GM21619 (cell line): ENCODE data around the gene TNFRSF21.
"Not testable (repeated sequence)": the region's sequence is repeated elsewhere in the genome, so short reads cannot be mapped to it uniquely, and the experiment has no call there.

Experiments
- ATAC-seq: cut with Tn5 transposase; IDR thresholded peaks from one replicate; pipeline ENCODE4 v1.9.1; 2021; ENCODE audit not compliant: unreplicated experiment

TNFRSF21 gene

DNA sequence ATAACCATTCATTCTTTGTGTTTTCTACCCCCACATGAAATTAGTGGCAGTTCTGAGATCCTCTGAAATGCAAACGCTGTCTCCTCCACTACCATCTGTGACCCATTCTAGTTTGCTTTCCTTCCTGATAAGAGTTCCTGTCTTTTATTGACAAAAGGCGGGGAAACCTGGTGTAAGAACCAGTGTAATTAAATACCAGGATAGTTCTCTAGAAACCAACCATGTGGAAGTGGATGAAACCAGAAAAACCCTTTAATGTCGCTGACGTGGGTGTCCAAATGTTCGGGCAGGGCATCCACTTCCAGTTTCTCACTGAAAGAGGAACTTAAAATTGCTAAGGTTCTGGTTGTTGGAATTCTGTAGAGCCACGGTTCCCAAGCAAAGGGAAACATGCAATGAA, 79.1 kb downstream of the TNFRSF21 start:
- ATAC-seq: no peak

GRCh38 chr6:47229255-47229654, 80.5 kb downstream of the TNFRSF21 start:
- ATAC-seq: no peak

- not testable (repeated sequence) for ATAC-seq
Observed at GRCh38 chr6:47228093-47228492, 81.6 kb downstream of the TNFRSF21 start.

- not testable (repeated sequence) for ATAC-seq
Observed at GRCh38 chr6:47223251-47223650, 86.5 kb downstream of the TNFRSF21 start.

- ATAC-seq: no peak
Observed at GRCh38 chr6:47221565-47221964, 88.1 kb downstream of the TNFRSF21 start.

- no peak for ATAC-seq
Observed at GRCh38 chr6:47209632-47210031, 100.1 kb downstream of the TNFRSF21 start.

DNA sequence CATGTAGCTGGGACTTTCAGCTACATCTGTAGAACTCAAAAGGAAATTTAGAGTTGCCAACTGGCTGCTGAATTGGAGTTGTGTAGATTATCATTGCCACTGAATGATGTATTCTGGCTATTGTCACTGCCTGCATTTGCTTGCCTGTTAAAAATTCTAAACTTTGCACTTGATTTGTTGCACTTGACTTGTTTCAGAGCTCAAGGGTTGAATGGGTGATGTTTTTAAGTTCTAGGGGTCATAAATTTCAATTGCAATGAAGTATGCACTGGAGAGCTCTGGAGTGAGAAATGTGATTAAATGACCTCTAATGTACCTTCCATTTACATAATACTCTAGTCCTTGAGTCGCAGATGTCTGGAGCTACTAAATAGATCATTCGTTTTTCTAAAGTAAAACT, 102.4 kb downstream of the TNFRSF21 start:
- ATAC-seq: no peak

DNA sequence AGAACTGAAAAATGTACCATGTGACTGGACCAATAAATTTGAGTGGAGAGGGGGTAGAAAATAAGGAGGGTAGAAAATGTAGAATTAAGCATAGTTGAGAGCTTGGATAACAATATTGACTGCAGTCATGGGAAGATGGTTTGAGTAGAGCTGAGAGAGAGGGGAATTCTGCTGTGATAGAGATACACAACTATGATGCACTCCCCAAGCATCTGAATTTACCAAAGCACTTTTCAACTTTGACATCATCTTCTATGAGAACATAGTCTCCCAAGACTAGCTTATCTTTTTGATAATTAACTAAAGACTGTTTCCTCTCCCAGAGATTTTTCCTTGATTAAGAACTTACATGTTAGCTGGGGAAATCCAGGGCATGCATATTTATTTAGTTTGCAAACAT, 103.1 kb downstream of the TNFRSF21 start:
- ATAC-seq: no peak

DNA sequence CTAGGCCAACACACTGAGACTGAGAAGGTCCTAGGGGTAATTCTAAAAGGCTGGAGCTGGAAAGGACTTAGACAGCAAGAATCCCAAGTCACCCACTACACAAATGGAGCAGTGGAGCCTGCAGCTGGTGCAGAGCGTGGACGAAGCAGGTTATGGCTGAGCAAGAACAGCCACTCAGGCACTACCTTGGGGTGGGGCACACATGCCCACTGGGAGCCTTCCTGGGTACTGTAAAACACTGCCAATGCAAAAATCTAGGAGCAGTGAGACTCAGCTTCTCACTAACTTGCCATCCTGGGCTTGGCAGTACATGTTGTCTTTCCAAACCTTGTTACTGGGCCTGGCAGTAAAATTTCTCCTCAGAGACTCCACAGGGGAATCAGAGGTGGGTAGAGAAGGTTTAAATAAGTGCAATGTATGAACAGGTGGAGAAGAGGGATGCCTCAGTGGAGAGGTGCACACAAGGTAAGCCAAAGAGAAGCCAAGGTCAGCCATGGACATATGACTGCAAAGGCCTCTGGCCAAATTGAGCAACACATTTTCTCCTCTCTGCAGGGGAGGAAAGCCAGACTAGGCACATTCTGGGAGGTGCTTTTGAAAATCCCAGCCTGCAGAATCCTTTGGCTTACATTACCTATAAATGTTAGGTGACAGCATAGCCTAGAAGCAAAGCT, 105.6 kb downstream of the TNFRSF21 start:
- no peak for ATAC-seq

GRCh38 chr6:47203266-47203937, 106.3 kb downstream of the TNFRSF21 start:
- peak; percentile 80 for ATAC-seq

GRCh38 chr6:47202644-47203205, 107.0 kb downstream of the TNFRSF21 start:
- no peak for ATAC-seq

- no peak for ATAC-seq
Observed at GRCh38 chr6:47200536-47201334, 109.0 kb downstream of the TNFRSF21 start.

- ATAC-seq: no peak
Observed at GRCh38 chr6:47197682-47198640, 111.7 kb downstream of the TNFRSF21 start.

- ATAC-seq: no peak
Observed at GRCh38 chr6:47196113-47196512, 113.6 kb downstream of the TNFRSF21 start.

GRCh38 chr6:47195011-47195650, 114.6 kb downstream of the TNFRSF21 start:
- no peak for ATAC-seq

GRCh38 chr6:47188588-47189021, 121.1 kb downstream of the TNFRSF21 start:
- no peak for ATAC-seq

DNA sequence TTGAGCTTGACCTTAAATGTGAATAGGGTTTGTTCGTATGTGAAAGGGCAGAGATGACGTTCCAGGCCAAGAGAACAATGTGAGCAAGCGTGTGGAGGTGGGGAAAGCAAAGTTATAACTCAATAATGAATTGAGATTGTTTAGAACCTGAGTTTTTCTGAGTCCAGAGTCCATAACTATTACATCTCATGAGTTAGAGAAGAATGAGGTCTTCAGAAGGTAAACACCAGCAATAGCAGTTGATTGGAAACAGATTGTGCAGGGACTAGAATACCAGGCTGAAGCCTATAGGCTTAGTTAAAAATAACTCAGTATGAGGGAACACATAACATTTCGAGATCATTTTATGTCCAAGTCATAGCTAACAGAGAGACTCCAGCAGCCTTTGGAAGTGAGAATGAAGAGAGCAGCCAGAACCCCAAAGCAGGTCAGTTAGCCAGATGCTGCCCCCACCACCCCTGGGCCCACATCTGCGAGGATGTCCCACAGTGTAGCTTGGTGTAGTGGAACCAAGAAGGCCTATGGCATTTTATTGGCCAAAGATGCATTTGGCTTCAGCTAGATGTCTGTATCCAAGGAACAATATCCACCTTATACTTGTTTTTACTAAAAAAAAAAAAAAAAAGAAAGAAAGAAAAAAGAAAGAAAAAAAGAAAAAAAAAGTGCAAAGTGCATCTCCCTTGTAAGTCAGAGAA, 121.7 kb downstream of the TNFRSF21 start:
- no peak for ATAC-seq

DNA sequence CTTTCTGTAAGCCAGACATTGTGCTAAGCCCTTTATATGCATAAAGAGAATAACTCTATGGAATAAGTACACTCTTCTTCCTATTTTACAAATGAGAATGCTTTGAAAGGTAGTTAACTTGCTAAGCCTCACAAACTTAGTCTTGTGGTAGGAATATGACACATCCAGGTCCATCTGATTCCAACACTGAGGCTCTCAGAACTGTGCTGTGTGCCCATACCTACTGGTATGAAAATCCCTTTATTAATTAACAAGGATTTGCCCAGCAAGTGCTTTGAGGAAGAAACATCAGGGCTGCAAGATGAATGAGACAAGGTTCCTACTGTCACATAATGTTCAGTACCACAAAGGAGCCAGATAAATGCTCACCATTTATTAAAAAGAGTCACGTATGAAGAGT, 122.6 kb downstream of the TNFRSF21 start:
- ATAC-seq: no peak

- ATAC-seq: no peak
Observed at GRCh38 chr6:47182291-47182957, 127.3 kb downstream of the TNFRSF21 start.
